ENCODE results near the gene ANO7.

The ANO7 gene

DNA sequence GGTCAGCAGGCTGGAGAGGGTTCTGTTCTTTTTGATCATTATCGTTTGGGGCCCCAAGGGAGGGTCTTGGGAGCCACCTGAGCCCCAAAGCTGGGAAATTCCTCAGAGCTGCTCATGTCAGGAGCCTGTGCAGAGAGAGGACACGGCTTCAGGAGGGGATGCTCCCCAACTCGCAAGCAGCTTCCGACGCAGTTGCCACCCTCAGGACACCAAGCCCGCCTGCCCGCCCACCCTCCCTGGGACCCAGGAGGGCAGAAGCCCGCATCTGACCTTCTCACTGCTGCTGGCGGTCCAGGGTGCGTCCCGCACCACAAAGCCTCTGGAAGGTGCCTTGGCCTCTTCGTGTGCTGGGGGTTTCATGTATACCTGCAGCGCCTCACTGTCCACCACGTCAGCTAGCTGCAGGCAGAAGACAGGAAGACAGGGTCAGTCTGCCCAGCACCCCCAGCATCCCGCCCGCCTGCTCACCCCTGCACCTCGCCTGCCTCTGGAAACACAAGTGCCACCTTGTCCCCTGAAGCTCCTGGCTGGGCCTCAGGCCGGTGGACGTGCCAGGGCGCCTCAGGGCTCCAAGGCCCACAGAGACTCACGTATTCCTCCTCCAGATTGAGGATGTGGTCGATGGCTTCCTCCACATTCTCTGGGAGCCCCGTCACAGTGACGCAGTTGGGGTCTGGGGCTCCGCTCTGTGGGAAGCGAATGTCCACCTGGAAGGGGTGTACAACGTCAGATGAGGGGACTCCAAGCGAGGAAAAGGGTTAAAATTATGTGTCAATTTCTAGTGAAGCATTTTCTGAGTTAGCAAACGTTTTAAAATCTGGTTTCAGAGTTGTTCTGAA lies 41.3 kb downstream of the ANO7 start:
- no peak for DNase-seq

DNA sequence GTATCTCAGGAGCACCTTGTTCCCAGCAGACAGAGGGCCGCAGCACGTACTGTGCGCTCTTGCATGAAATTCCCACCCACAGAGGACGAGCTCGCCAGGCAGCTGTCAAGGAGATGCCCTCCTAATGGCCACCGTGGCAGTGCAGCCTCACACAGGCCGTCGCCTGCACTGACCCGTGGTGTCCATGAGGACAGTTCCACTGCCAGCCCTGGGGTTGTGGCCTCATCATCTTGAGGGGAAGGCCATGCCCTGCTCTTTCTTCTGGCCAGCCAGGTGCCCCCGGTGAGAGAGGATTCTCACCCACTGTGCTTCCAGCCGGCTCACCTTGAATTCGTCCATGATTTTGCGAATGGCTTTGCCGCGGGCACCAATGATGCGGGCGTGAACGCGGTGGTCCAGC lies 42.0 kb downstream of the ANO7 start:
- DNase-seq: no peak

- DNase-seq: no peak
Observed at GRCh38 chr2:241232736-241233575, 44.5 kb downstream of the ANO7 start.

DNA sequence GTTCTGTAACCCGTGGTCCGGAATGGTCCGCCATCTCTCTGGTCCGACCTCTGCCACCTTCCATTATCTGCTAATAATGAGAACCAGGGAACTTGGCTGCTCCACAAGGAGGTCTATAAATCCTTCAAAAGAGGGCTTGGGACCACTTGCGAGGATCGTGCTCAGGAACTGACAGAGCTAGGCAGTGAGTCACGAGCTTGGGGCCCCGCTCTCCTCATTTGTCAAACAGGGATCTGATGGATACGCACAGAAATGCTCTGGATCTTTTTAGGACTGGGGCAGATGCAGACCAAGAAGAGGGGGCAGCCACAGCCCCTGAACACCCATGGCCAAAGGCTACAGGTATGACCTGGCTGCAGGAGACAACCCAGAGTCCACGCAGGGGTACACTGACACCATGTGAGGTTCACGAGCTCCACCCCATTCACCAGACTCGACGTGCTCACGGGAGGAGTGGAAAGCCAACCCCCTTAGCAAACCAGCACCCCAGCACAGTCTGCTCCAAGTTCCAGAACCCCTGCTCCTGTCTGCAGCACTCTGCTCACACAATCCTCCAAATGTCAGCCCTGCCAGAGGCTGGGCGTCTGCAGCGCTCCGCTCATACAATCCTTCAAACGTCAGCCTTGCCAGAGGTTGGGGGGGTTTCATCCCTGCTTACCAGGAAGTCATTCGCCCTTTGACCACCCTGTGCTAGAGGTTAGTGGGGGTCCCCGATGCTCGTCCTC lies 45.8 kb downstream of the ANO7 start:
- DNase-seq: no peak

DNA sequence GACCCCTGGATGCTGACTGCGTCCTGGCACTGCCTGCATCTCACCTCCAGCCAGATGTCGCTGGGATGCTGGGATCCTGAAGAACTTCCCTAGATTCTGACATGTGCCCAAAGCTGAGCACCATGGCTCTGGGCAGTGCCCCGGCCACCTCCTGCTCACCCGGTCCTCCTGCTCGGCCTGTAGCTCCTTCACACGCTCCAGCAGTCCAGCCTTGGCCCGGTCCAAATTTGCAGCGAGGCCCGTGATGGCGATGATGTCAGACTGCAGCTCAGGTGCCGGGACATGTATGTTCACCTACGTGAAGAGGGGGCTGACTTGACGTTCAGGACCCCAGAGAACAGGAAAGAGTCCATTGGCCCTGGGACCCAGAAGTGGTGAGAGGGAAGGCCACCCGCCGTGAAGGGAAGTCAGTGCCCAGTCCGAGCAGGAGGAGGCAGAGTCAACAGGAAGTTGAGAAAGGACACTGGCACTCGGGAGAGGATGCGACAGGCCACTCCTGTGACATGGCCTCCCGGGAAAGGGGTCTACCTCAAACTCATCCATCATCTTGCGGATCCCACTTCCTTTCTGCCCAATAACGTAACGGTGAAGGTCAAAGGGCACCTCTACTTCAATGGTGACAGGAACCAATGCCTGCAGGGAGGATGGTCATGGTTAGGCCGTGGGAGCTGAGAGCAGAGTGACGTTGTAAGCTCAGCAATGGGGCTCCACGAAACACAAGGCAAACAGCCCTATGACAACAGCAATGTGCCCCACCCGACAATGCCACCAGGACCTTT lies 46.7 kb downstream of the ANO7 start:
- no peak for DNase-seq

DNA sequence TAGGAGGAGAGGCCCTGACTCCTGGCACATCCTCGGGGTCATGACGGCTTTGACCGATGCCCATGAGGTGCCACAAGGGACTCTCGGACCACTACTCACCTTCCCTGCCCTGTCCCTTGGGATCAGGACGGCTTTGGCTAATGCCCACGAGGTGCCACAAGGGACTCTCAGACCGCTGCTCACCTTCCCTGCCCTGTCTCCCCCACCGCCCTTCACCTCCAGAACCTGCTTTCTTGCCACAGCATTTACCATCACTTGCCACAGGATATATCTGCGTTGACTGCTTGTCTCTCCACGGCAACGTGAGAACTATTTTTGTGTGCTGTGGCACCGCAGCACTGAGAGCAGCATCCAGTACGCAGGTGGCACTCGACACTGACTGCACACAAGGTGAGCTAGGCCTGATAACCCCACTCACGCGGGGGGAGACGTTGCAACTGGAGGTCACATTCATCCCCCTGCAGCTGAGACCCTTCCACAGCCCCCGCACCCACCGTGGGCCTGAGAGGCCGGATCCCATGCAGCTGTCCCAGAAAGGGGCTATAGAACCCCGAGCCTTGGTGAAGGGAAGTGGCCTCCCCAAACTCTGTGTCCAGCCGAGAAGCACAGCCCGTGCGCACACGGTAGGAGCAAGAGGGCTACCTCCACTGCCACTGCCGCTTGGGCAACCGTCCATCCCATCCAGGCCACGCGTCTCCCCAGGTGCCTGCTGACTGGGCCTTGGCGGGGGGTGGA lies 47.5 kb downstream of the ANO7 start:
- DNase-seq: no peak

- no peak for DNase-seq
Observed at GRCh38 chr2:241237047-241237446, 48.6 kb downstream of the ANO7 start.

DNA sequence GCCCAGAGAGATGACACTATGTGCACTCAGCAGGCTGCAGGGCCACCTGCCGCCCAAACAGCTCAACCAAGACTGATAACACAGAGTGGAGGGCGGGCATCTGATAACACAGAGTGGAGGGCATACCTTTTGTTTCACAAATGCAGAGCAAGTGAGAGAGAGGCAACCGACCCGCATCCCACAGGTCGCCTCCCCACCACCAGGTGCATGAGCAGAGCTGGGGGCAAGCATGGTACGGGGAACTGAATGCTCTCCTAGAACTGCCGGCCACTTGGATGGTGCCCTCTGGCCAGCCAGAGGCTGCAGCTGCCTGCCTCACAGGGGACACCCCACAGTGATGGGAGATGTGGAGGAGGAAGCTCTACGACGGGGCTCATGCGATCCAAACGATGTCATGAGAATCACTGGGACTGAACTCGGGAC lies 49.5 kb downstream of the ANO7 start:
- DNase-seq: no peak

DNA sequence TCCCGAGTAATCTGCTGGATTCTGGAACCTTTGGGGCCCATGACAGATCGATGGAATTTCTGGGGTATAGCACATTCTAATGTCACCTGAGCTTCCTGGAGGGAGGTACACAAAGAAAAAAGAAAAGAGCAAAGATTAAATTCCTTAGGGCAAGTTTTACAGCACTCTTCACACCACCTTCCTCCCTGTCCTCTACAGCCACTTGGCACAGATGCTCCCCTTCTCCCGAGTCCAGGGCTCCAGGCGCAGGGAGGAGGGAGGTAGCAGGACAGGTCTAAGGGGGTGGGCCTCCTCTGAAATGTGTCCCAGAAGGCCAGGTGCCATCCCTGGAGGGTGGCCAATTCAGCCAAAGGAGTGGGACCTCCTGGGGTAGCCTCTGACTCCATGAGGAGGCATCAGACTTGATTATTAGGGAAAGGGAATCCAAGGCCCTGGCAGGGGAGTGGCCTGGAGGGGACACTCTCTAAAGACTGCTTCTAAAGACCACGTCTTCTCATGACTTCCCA lies 50.3 kb downstream of the ANO7 start:
- DNase-seq: no peak

DNA sequence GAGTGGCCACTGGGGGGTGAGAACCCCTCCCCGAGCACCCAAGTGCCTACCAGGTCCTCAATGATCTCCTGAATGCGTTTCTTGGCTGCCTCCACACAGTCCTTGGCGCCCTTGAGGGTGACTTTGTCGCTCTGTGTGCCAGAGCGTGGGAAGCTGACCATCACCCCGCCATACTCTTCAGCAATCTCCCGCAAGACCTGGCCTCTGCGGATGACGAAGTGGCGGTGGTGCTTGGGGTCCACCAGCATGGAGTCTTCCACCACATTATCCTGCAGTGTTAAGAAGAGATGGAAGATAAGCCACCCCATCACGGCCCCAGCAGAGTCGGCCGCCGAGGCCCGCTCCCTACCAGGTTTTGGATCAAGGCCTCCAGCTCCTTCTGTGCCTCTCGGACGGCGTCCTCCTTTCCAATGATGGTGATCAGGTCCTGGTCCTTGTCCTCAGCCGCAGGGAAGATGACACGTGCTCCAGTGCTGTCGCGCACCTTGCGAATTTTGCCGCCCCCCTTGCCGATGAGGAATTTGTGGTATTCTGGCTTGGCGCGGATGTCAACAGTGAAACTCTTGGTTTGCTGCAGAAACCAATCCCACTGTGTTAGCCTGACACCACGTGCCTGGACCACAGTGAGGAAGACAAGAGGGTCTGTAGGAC lies 51.2 kb downstream of the ANO7 start:
- DNase-seq: no peak

- DNase-seq: no peak
Observed at GRCh38 chr2:241240320-241241004, 52.0 kb downstream of the ANO7 start.

GRCh38 chr2:241241669-241242068 lies 53.2 kb downstream of the ANO7 start:
- no peak for DNase-seq

GRCh38 chr2:241242306-241242705 lies 53.8 kb downstream of the ANO7 start:
- no peak for DNase-seq

DNA sequence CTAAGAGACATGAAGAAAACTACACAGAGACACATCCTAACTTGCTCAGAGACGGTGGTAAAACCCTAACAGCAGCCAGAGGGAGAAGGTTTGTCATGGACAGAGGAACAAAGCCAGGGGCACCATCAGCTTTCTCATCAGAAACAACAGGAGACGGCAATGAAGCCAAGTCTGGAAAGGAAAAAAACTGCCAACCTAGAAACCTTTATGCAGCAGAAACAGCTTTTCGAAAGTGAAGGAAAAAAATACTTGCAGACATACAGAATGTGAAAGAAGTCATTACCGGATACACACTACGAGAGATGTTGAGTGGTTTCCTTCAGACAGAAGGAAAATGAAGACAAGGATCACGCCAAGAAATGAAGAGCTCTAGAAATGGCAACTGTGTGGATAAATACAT lies 55.9 kb downstream of the ANO7 start:
- no peak for DNase-seq

- DNase-seq: no peak
Observed at GRCh38 chr2:241248289-241248688, 59.8 kb downstream of the ANO7 start.

- DNase-seq: no peak
Observed at GRCh38 chr2:241248897-241249296, 60.4 kb downstream of the ANO7 start.

DNA sequence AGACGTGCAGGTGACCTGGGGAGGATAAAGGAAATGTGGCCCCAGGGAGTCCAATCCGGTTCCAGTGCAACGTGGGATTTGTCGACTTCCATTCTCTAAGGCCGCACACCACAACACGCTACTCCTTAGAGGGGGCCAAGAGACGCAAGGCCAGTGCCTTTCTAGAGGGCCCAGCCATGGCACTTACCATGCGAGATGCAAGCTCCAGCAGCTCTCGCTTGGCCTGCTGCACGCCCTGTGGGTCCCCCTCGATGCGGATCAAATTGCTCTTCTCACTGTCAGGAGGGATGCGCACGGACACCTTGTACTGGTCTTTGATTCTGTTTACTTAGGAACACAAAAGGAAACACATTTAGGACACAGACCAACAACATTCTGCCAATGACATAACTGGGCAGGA lies 61.2 kb downstream of the ANO7 start:
- no peak for DNase-seq

GRCh38 chr2:241252778-241253475 lies 64.5 kb downstream of the ANO7 start:
- DNase-seq: no peak

DNA sequence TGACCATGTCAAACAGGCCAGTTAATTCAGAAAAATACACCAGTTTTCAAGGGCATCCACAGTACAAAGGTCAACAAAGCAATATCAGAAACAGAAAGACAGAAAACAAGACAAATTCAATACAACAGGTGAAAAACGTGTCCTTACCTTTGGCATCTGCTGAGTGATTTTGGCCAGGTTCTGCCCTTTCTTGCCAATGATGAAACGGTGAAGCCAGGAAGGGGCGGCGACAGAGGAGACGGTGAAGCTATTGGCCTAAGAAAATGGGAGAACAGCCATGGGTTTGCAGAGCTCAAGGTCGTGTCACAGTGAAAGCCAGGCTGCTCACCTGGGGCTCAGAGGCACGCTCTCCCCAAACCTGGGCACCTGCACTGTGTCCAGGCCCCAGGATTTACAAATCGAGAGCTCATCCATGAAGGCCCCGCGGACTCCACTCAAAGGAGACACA lies 66.5 kb downstream of the ANO7 start:
- DNase-seq: no peak

Measured in activated effector memory CD4-positive, alpha-beta T cell treated with Interleukin-2 at 50 U/mL for 16 hours (primary cell).